ENCODE data around the gene STXBP1.

The STXBP1 gene

DNA sequence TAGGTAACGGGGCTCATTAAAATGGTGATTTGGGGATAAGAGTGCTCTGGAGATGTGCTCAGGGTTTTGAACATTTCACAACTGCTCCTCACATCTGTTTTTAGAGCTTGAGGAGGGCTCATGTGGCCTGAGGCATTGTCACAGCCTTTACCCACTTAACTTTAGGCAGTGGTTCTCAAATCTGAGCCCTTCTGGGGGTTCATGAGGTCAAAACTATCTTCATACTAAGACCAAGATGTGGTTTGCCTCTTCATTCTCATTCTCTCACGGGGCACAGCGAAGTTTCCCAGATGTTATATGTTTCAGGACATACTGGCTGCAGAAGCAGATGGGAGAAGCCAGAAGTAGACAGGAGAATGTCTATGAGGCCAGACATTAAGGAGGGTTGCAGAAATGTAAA lies 38.4 kb downstream of the STXBP1 start:
- DNase-seq (ENCODE audit: insufficient read length) (no peak), FAIRE-seq (no peak)
- no peak for TF ChIP-seq POLR2AphosphoS5 (IDR thresholded peaks at IDR 0.05; ENCODE audit: low read depth, low read length)
- no peak for TF ChIP-seq TAF1 (IDR thresholded peaks at IDR 0.05; ENCODE audit: borderline replicate concordance, low read depth, low read length)
- TF ChIP-seq POLR2A (IDR thresholded peaks at IDR 0.05; ENCODE audit: low read depth, low read length) = no peak

DNA sequence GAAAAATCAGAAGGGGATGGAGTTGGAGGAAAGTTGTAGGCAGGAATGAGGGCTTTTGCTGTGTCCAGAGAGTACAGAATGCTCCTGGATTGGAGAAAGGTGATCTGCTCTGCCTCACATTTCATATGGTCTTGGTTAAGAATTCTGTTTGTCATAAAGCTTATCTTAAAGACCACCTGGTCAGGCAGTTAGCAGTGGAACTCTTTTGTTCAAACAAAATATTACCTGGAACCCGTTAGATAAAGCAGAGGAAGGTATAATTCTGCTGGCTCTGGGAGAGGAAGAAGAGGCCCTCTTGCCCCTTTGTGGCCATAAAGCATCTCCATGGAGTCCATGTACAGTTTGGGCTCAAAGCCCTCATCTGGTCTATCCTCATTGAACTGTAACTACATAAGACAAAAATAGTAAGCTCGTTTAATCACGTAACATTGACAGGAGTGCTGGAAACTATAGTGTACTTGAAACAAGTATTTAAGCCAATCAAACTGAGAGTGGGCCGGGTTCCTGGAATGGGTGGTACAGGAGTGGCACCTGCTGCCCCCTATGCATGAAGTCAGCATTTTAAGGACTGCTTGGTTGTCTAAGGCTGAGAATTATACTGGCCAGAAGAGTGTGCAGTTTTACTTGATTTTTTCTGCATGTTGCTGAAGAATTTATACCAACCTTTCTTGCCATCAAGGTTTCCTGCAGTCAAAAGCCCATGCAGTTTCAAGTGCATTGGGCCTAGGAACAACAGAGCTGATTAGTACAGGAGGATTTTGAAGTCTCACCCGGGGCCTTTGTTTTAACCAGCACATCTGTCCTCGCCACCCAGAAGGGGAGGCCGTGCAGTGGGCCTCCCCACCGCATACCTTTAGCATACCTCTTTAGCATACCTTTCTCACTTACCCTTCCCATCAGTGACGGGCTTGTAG lies 39.9 kb downstream of the STXBP1 start:
- DNase-seq (ENCODE audit: insufficient read length) (no peak), FAIRE-seq (no peak)

DNA sequence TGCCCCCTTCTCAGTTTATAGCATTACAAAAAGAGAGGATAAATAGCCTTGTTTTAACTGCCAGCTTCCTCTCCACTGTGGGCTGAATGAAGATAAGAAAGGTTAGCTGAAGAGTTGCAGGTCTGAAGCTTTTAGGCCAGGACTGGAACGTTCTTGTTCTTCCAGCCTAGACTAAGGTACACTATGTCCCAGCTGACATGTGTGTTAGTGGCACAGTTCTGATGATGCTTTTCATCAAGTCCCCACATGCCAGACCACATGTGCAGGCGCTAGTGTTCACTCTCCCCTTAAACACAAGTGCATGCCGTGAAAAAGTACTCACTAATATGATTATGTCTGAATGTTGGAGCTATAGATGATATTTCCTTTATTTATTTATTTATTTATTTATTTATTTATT lies 40.7 kb downstream of the STXBP1 start:
- TF ChIP-seq POLR2AphosphoS5 (IDR thresholded peaks at IDR 0.05; ENCODE audit: low read depth, low read length) (no peak), TAF1 (IDR thresholded peaks at IDR 0.05; ENCODE audit: borderline replicate concordance, low read depth, low read length) (no peak), POLR2A (IDR thresholded peaks at IDR 0.05; ENCODE audit: low read depth, low read length) (no peak)
- FAIRE-seq = no peak
- DNase-seq (ENCODE audit: insufficient read length) = no peak

More for the DNA sequence above, 39.9 kb downstream of the STXBP1 start:
- TF ChIP-seq POLR2A (IDR thresholded peaks at IDR 0.05; ENCODE audit: low read depth, low read length) (no peak), TAF1 (IDR thresholded peaks at IDR 0.05; ENCODE audit: borderline replicate concordance, low read depth, low read length) (no peak), POLR2AphosphoS5 (IDR thresholded peaks at IDR 0.05; ENCODE audit: low read depth, low read length) (no peak)

DNA sequence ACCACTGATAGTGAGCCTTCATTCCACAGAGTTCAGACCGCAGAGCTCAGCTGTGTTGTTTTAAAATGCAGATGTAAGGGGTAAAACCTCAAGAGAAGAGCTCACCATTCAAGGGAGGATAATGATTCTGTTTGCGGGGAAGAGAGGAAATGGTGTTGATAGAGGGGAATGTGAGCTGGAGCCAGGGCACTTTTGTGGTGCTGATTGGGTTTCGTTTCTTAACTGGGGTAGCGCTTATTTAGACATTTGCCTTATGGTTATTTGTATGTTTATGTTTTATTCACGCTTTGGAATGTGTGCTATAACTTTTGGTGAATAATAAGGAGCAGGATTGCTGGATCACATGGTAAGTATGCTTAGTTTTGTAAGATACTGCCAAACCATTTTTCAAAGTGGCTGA lies 42.5 kb downstream of the STXBP1 start:
- FAIRE-seq (no peak), DNase-seq (ENCODE audit: insufficient read length) (no peak)
- TF ChIP-seq TAF1 (IDR thresholded peaks at IDR 0.05; ENCODE audit: borderline replicate concordance, low read depth, low read length) (no peak), POLR2AphosphoS5 (IDR thresholded peaks at IDR 0.05; ENCODE audit: low read depth, low read length) (no peak), POLR2A (IDR thresholded peaks at IDR 0.05; ENCODE audit: low read depth, low read length) (no peak)

DNA sequence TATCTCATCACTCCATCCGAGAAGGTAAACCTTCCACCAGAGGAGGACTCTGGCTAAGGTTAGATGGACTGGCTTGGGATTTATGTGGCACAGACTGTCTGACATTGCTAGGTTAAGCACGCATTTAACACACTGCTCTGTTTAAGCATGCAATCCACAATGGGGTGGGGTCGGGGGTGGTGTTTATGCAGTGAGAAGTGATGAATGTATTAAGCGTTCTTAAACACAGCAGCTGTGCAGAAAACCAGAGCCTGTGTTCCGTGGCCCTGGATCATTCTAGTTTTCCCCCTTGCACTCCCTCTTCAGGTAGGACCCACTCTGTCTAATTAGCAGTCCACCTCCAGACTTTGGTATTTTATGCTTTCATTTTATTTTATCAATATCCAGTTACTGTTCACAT lies 46.4 kb downstream of the STXBP1 start:
- FAIRE-seq (no peak), DNase-seq (ENCODE audit: insufficient read length) (no peak)
- TF ChIP-seq POLR2AphosphoS5 (IDR thresholded peaks at IDR 0.05; ENCODE audit: low read depth, low read length) = no peak
- no peak for TF ChIP-seq TAF1 (IDR thresholded peaks at IDR 0.05; ENCODE audit: borderline replicate concordance, low read depth, low read length)
- no peak for TF ChIP-seq POLR2A (IDR thresholded peaks at IDR 0.05; ENCODE audit: low read depth, low read length)

DNA sequence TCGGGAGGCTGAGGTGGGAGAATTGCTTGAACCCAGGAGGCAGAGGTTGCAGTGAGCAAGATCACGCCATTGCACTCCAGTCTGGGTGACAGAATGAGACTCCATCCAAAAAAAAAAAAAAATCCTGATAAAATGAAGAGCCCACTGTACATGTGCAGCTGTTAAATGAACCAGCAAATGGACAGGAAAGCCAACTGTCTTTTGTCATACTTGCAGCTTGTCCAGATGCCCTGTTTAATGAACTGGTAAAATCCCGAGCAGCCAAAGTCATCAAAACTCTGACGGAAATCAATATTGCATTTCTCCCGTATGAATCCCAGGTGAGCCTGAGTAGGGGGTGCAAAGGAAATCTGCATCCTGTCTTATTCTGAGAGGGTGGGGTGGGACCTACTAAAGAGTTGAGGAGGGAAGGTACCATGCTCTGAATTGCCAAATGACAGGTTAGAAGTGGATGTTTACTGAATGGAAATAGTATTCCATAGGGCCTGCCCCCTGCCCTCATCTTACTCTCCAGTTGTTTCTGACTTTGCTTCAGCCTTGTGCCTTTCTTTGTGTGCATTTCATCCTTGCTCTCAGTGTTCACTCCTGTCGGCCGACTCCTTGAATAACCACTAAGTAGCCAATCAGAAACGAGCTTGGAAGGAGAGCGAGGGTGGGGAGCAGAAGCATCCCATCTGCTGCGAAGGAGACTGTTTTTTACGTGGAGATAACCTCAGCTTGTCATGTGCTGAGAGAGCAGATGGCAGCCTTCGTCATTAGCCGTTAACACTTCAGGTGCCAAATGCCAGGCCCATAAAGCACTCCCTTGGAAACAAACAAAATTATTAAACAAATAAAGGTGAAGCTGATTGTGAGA lies 49.0 kb downstream of the STXBP1 start:
- DNase-seq (ENCODE audit: insufficient read length) (no peak), FAIRE-seq (no peak)
- TF ChIP-seq TAF1 (IDR thresholded peaks at IDR 0.05; ENCODE audit: borderline replicate concordance, low read depth, low read length) = no peak
- TF ChIP-seq POLR2A (IDR thresholded peaks at IDR 0.05; ENCODE audit: low read depth, low read length) = no peak
- no peak for TF ChIP-seq POLR2AphosphoS5 (IDR thresholded peaks at IDR 0.05; ENCODE audit: low read depth, low read length)

DNA sequence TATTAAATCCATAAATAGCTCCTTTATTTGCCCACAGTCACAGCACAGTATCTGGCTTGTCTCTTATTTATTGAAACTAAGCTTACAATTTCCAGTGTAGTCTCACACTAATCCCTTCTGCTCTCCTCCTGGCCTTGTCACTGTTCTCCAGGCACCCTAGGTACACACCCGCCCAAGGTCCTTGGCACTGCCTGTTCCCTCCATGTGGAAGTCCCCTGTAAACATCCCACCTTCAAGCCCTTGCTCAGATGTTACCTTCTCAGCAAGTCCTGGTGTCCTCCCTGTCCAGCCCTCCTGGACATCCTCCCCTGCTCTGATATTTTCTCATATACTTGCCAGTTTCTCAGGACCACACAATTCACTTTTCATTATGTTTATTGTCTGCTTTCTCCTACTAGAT lies 50.5 kb downstream of the STXBP1 start:
- DNase-seq (ENCODE audit: insufficient read length) (no peak), FAIRE-seq (no peak)
- TF ChIP-seq POLR2A (IDR thresholded peaks at IDR 0.05; ENCODE audit: low read depth, low read length) (no peak), POLR2AphosphoS5 (IDR thresholded peaks at IDR 0.05; ENCODE audit: low read depth, low read length) (no peak), TAF1 (IDR thresholded peaks at IDR 0.05; ENCODE audit: borderline replicate concordance, low read depth, low read length) (no peak)

DNA sequence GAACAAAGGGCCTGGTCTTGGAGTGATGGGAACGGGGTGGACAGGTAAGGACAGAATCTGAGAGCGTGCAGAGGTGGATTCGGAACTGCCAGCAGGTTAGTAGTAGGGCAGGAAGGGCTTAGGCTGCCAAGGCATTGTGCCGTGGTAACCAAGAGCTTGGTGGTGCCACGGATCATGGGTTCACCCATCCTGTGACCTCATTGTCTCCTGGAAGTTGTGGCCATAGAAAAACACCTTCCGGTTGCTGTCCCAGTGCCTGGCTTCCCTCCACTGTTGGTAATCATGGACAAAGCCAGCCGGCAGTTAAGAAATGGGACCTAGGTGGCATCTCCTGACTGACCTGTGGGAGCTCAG lies 52.2 kb downstream of the STXBP1 start:
- DNase-seq (ENCODE audit: insufficient read length) = no peak
- TF ChIP-seq POLR2A (IDR thresholded peaks at IDR 0.05; ENCODE audit: low read depth, low read length) (no peak), TAF1 (IDR thresholded peaks at IDR 0.05; ENCODE audit: borderline replicate concordance, low read depth, low read length) (no peak), POLR2AphosphoS5 (IDR thresholded peaks at IDR 0.05; ENCODE audit: low read depth, low read length) (no peak)
- no peak for FAIRE-seq

DNA sequence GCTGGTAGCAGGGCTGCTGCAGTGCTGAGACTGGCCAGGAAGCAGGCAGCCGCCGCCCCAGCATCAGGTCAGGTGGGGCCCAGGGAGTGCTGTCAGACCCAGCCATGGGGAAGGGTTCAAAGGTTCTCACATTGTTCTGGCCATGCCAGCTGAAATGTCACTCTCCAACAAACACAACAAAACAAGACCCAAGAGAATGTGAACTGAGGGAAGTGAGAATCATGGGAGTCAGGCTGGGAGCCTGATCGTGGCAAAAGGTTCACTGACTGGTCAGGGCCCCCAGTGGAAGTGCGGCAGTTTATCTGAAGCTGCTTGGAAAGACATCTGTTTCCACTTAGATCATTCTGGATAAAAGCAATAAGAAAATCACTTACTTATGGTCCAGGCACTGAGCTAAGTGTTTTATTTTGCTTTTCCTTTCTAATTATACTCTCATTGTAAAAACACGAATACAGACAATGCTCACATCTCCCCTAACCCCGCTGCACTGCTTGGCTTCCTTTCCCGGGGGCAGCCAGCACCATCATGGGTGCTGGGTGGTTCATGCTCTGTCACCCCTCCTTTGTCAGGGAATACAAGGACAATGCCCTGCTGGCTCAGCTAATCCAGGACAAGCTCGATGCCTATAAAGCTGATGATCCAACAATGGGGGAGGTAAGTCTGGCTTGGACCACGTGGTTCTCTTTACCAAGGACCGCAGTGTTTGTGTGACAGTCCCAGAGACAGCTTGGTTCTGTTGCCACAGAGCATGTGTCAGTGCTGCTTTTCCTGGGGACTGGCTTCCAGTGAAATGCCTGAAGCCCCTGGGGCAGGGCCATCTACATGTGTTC lies 52.8 kb downstream of the STXBP1 start:
- TF ChIP-seq TAF1 (IDR thresholded peaks at IDR 0.05; ENCODE audit: borderline replicate concordance, low read depth, low read length) = no peak
- TF ChIP-seq POLR2AphosphoS5 (IDR thresholded peaks at IDR 0.05; ENCODE audit: low read depth, low read length) = no peak
- no peak for TF ChIP-seq POLR2A (IDR thresholded peaks at IDR 0.05; ENCODE audit: low read depth, low read length)
- FAIRE-seq (no peak), DNase-seq (ENCODE audit: insufficient read length) (no peak)

DNA sequence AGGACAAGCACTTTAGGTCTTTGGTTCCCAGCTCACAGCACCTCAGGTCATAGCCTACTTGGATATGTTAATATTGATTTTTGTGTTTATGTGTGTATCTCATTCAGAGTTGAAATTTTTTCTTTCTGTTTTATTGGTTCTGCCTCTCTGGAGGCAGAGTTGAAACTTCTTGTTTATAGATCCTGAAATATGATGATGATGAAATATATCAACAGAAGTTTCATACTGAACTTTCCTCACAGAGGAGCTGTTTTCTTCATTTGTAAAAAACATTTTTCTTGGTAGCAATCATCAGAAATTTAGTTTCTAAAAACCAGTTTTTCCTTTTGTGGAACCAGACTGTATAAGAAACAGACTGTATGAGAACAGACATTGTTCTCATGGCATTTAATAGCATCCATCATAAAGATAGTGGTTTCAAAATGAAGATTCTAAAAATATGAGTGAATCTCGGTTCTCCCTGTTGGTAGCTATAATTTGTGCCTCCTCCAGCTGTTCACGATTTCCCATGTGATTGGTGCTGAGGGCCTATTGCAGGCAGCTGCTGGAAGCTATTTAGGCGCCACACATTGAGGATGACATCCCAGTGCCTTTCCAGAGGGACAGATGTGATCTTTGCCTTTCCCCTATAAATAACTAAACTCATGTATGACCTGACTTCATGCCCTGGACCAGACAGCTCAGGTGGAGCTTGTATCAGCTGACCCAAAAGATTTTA lies 55.2 kb downstream of the STXBP1 start:
- FAIRE-seq (no peak), DNase-seq (ENCODE audit: insufficient read length) (no peak)
- TF ChIP-seq POLR2AphosphoS5 (IDR thresholded peaks at IDR 0.05; ENCODE audit: low read depth, low read length) (no peak), POLR2A (IDR thresholded peaks at IDR 0.05; ENCODE audit: low read depth, low read length) (no peak), TAF1 (IDR thresholded peaks at IDR 0.05; ENCODE audit: borderline replicate concordance, low read depth, low read length) (no peak)
